SIG-M5 (cell line): ENCODE data around the gene HBB.

ENCODE experiments used
- DNase-seq: peaks from one replicate; lab custom pipeline; 2025; lab: John Stamatoyannopoulos, UW

HBB gene

DNA sequence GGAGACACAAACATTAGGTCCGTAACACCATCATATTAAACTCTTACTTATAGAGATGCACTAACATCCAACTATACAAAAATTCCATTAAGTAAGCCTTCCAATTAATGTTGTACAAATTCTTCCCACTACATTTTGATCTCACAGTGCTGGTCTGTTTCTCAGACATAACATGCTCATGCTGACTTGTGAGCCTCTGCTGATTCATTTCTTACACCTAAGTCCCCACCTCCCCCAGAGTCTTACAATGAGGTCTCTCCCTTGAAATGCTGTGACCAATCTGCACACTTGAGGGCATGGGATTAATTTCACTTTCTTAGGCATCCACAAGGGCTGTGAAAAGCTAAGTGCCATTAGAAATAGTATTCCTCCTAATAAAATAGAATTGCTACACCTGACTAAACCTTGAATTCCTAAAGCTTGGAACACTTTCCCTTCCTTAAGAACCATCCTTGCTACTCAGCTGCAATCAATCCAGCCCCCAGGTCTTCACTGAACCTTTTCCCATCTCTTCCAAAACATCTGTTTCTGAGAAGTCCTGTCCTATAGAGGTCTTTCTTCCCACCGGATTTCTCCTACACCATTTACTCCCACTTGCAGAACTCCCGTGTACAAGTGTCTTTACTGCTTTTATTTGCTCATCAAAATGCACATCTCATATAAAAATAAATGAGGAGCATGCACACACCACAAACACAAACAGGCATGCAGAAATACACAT lies 20.8 kb upstream of the HBB start:
- DNase-seq, result no peak

DNA sequence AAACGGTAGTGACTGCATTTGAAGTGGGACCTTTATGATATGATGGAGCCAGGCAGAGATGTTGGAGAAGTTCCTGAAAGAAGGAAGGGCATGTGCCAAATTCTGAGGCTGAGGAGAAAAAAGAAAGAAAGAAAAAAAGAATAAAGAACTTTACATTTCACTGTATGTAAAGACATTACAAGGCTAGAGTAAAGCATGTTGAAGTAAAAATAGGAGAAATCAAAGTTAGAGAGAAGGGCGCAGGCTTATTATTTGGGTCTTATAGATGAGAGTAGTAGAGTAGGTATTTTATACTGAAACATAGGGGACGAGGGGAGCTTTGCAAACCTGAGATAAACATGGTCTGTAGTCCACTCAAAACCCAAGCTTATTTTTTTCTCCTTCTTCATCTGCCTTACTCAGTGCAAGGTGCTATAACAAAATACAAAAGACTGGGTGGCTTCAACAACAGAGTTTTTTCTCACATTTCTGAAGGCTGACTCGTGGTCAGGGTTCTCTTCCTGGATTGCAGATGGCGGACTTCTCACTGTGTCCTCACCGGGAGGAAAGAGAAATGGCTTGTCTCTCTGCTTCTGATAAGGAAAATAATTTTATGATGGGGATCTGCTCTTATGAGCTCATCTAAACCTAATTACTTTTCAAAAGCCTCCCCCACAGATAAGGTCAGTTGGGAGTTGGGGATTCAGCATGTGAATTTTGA lies 20.1 kb upstream of the HBB start:
- no peak for DNase-seq

DNA sequence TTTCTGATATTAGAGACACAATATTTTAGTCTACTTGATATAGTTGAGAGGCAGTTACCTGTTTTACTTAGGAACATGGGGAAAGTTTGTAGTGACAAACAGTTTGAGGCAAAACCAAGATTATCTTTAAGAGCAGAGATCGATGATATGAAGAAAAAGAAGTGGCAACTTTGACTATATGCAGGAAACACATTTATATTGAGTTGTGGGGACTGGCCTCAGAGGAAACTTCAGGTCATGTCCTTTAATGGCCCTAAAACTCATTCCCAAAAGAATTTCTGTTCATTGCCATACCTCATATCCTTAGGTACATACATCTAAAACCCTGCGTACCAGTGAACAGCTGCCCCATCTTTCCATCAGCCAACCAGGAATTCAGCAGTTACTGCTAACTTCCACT lies 18.3 kb upstream of the HBB start:
- DNase-seq, result no peak

DNA sequence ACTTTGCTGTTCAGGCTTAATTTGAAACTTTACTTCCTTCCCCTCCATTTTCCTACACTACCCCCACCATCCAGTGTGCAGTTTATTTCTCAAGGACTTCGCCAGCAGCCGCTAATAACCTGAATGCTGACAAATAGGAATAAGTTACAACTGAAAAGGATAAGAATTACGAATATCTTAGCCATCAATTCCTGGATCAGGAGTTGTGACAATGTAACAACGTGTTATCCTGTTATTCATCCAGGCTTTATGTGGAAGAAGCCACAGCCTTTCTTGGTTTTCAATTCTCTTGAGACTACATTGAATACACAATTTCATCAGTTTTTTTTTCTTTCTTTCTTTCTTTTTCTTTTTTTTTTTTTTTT lies 16.9 kb upstream of the HBB start:
- no peak for DNase-seq

DNA sequence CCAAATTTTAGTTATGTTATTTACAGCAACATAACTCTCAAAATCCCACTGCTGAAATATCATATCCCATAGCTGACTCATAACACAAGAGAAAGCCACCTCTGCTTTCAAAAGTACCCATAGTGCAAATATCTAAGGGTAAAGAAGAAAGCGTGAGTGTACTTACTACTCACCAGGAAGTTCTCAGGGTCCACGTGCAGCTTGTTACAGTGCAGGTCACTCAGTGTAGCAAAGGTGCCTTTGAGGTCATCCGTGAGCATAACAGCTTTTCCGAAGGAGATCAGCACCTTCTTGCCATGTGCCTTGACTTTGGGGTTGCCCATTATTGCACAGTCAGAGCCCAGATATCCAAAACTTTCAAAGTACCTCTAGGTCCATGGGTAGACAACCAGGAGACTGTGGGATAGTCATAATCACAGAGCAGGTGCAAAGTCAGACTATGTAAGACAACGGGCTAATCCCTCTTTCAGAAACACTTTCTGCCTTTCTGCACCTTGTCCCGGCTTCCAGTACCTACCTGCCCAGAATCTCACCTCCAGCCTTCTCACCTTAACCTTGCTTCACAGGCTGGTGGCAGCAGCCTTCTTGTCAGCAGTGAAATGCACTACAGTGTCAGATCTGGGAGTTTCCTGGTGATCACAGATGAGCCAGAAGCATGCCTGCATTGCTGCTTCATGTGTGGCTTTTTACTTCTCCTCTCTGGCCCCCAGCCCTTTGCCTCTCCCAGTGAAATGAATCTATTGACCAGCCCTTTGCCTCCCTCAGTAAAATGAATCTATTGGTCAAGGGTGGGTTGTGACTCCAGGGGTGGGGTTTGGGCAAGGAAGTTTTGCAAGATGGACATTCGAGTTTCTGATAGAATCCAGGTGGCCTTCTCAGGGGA lies 16.3 kb upstream of the HBB start:
- DNase-seq, result no peak

DNA sequence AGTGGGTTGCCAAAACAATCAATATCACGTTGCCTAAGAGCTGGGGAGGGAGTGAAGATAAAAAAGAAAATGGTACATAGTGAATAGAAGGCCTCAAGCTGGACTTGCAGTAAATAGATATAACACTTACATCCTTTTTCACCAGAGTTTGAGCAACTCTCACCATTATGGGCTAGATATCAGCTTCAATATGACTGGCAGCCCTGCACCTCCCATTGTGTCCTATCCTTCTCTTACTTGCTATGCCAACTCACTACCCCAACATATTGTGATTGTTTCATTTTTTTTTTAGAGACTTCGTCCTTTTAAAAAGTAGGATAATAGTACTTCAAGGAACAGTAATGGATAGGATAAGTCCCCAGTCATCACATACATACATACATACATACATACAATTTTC lies 15.3 kb upstream of the HBB start:
- no peak for DNase-seq

DNA sequence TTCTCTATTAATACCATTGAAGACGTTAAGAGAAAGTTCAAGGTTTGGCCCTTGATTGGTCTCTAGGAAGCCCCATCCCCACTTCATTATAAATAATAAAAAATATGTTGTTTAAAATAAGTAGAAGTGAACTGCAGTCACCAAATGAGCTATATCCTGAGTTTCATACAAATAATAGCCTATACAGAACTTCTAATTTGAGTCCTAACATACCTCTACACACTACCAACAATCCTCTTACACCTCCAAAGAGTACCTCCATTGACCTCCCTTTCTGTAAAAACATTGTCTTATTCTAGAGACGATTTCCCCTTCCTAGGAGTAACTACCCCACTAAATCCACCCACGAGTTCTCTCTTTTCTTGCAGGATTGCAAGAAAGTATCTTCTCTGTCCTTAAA lies 14.6 kb upstream of the HBB start:
- no peak for DNase-seq

DNA sequence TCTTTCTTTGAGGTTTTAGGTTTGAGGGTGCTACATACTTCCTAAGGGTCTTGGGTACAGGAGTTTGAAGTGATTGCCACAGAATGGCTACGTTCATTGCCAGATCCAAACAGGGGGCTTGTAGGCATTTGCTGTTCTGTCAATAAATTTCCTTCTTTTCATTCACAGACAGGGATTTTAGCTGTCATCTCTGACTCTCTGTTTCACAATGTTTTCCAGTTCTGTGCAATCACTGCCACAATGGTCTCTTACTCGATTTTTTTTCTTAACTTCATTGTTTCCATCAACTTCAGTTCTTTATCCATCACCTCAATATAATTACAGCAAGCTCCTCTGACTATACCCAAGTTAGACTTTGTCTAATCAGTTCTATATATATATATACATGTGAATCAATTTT lies 13.6 kb upstream of the HBB start:
- DNase-seq, result no peak

DNA sequence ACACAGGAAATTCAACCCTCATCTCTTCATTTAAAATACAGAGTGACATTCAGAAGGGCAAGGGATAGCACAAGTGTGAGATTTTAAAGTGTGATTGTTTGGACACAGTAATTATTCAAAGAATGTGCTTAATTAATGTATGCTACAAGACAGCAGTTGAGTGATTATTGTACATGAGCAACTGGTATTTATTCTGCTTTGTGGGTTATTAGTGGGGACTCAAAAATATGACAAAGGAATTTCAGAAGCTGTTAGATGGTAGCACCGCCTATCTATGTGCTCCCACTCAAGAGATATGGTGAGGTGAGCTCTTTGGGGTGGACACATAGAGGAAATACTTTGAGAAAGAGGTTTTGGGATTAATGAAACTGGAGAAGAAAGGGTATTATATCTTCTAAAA lies 13.2 kb upstream of the HBB start:
- no peak for DNase-seq

DNA sequence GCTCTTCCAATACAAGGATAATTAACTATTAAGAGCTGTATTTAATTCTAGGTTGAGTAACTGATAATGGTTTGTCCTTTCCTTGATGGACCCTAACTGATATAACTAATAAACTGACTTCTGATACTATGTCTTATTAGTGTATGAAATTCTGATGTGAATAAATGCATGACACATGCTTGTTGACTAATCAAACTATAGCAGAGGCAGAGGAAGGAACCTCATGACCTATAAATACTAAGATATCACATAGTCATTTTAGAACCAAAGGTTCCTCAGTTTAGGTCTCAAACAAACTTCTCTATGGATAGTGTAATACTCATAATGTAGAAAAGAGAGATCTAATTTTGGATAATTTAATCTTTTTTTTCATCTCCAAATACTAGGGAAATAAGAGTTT lies 12.2 kb upstream of the HBB start:
- no peak for DNase-seq

DNA sequence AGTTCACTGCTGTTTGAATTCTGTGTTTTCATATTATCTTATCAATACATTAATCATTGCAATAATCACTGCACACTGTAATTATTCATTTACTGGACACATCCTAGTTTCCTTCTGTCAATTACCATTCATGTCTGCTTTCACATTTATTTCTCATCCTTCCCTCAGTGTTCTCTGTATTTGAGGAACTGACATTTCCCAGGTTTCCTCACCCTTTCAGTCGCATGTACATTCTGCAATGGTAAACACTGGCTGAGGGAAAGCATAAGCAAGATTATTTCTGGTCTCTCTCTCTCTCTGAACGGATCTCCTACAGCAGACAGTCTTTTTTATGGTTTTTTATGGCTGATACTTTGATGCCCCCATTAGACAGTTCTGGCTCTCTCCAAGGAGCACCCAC lies 11.6 kb upstream of the HBB start:
- no peak for DNase-seq

DNA sequence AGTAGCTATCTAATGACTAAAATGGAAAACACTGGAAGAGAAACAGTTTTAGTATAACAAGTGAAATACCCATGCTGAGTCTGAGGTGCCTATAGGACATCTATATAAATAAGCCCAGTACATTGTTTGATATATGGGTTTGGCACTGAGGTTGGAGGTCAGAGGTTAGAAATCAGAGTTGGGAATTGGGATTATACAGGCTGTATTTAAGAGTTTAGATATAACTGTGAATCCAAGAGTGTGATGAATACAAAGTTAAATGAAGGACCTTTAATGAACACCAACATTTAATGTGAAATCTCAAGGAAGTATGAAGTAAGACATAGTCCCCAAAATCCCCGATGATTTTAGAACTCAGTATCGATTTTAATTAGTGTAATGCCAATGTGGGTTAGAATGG lies 10.5 kb upstream of the HBB start:
- no peak for DNase-seq

DNA sequence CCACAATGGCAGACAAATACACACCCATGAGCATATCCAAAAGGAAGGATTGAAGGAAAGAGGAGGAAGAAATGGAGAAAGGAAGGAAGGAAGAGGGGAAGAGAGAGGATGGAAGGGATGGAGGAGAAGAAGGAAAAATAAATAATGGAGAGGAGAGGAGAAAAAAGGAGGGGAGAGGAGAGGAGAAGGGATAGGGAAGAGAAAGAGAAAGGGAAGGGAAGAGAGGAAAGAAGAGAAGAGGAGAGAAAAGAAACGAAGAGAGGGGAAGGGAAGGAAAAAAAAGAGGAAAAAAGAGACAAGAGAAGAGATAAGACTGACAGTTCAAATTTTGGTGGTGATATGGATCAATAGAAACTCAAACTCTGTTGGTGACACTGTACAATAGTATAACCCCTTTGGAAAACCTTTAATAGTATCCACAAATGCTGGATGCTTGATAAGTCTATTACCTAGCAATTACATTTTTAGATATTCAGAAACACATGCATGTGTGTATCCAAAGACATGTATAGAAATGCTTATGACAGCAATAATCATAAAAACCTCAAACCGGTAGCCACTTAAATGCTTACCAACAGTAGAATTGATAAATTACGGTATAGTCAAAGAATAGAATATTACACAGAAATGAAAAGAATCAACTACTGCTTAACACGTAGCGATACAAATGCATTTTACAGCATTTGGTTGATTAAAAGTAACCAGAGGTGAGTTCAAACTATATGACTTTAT lies 8.7 kb upstream of the HBB start:
- no peak for DNase-seq

DNA sequence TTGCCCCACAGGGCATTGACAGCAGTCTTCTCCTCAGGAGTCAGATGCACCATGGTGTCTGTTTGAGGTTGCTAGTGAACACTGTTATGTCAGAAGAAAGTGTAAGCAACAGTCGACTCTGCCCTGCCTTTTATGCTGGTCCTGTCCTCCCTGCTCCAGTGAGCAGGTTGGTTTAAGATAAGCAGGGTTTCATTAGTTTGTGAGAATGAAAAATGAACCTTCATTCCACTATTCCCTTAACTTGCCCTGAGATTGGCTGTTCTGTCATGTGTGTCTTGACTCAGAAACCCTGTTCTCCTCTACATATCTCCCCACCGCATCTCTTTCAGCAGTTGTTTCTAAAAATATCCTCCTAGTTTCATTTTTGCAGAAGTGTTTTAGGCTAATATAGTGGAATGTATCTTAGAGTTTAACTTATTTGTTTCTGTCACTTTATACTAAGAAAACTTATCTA lies 7.5 kb upstream of the HBB start, which contains the start of gene HBD:
Gene HBD, minus strand, starts transcription at position 103 of the 454 bp plus-strand sequence. Its CDS starts 50 bp downstream, at position 53.
- DNase-seq, result no peak

DNA sequence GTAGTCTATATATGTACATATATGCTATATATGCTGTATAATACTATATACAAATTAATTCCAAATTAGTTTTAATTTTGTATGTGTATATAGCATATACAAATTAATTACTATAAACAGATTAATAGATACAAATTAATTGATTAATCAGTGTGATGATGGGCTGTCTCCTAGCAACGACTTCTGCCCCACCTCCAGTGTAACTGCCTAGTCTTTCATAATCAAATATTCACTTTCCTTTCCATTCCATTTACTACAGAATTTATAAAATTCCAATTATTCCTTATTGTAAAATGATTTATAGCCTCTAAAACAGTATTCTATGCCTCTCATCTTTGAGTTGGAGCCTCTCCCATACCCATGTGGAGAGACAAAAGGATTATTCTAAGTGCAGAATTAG lies 6.4 kb upstream of the HBB start:
- DNase-seq, result no peak

DNA sequence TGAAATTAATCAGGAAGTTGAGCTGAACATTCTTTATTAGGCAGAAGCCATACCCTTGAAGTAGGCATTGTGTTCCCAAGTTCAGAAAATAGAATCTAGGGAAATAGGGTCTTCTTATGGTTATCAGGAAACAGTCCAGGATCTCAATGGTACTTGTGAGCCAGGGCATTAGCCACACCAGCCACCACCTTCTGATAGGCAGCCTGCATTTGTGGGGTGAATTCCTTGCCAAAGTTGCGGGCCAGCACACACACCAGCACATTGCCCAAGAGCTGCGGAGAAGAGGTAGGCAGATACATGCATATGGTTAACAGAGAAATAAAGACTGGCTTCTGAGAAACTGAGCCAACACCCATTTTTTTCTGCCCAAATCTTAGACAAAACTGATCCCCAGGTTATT lies 6.0 kb upstream of the HBB start:
- no peak for DNase-seq

DNA sequence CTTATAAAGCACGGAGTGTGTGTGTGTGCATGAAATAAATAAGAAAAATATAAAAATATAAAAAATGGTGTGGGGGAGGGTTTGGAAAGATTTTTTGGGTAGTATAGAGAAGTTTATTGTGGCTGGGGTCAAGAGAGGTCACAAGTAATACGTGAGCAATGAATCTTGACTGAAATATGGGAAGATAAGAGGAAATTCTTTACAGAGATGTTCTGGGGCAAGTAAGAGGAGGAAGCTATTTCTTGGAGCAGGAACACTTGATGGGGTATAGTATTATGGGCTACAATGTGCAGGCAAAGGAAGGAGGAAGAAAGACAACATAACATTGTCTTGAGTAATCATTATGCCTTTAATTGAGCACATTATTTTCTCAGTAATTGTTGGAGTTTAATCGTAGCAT lies 5.3 kb upstream of the HBB start:
- no peak for DNase-seq

DNA sequence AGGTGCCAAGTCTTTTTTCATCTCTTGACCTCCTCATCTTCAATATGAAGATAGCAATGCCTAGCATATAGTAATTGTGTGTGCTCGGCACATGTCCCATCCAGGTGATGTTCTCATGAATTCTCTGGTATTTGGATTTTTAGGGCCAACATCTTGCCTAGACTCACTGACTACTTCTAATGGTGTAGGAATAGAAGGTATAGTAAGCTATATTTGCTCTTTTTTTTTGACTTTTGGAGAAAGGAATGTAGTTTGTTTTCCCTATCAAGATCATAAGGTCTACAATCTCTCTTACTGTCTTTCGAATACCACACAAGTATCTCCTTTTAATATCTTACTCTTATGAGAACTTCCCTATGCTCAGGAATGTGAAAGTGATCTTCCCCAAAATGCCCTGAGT lies 4.2 kb upstream of the HBB start:
- DNase-seq, result no peak

DNA sequence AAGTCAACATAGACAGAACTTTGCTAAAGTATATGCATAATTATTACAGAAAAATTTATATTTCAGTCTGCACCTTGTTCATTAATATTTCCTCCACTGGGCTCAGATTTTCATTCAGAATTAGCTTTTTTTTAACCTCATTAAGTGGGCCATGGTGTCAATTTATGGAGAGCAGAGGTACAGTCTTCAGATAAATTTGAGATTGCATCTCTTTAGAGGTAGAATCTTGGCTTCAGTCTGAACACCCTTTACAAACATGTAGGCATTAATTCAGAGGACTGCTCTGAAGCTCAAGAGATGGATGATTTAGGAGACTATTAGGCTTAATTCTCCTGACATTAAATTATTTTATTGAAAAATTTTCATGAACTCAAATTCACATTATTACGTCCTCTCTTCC lies 3.4 kb upstream of the HBB start:
- DNase-seq, result no peak

DNA sequence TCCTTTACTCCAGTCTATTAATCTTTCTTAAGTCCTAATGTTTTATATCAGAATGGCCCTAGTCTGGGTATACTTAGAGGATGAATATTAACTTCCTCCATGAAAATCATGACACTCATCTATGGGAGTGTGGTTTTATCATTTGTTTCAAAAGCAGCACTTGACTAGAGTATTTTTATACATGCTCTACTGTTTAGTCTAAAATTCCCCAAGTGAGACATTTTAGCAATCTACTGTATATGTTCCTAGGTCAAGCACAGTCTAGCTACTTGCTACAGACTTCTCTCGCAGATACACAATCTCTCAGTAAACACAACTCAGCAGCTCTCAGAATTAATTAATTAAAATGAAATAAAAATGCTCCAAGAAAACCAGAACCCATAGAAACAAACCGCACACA lies 2.9 kb upstream of the HBB start:
- DNase-seq, result no peak

DNA sequence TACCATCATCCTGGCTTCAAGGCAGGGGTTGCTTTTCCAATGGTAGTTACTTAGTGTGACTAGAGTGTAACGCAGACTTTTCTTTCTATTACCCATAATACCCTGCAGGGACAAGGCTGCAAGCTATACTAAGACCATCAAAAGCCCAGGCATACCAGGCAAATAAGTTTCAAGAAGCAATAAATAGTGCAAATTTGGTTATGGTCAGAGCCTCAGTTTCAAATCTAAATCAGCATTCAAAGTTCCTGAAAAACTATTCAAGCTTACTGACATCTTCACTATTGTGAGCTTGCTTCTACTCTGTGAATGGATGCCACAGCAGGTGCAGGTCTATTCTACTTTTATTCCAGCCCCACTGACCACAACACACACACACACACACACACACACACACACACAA lies 2.5 kb upstream of the HBB start:
- DNase-seq, result no peak

DNA sequence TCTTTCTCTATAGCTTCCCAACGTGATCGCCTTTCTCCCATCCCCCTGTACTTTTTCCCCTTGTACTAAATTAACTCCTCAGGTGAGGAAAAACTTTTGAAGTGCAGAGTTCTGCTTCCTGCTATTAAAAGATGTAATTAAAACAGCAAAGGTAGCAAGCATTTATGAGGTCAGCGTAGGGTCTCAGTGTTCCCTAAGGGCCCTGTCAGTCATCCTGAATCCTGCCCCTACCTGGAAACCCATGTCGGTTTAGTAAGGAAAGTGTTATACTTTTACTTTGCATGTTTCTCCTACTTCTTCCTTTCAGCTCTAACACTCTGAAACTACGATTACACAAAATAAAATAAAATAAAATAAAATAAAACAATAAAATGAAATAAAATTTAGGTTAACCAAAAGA lies 1.3 kb upstream of the HBB start:
- DNase-seq, result no peak
